GM21723 (cell line): ENCODE results near the gene PRRC2B.
"Not testable (repeated sequence)": the region's sequence is repeated elsewhere in the genome, so short reads cannot be mapped to it uniquely, and the experiment has no call there.

Experiments
- ATAC-seq: cut with Tn5 transposase; IDR thresholded peaks from one replicate; pipeline ENCODE4 v1.9.1; 2021; ENCODE audit warnings: mild to moderate bottlenecking, moderate library complexity; ENCODE audit not compliant: unreplicated experiment

Gene PRRC2B

DNA sequence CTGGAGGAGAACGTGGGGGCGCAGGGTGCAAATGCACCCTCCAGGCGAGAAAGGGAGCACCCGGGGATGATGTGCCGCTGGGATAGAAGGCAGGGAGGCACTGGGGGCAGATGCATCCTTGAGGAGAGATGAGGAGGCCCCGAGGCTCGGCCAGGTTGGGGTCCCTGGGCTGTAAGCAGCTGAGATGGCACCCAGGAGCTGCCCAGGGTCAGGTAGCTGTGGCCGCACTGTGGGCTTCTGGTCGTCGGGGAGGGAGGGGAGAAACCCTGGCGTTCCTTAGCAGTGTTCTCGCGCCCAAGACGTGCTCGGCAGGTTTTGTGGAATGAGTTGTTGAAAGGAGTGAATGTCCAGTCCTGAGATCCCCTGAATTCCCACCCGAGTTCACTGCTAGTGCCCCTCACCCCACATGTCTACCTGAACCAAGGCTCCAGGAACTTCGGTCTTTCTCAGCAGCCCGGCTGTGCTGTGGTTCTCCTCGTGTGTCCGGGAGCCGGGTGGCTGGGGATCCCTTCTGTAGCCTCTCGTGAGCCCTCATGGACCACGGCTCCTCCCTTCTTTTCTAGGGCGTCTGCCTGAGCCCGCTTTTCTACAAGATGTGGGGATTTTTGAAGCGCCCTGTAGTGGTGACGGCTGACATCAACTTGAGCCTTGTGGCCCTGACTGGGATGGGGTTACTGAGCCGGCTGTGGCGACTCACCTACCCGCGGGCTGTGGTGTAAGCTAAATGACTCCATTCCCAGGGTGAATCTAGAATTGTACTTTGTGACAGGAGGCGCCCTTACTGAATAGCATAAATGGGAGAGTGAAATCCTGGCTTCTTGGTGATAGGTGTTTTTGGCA lies 110.0 kb downstream of the PRRC2B start:
- peak; percentile 8 for ATAC-seq

DNA sequence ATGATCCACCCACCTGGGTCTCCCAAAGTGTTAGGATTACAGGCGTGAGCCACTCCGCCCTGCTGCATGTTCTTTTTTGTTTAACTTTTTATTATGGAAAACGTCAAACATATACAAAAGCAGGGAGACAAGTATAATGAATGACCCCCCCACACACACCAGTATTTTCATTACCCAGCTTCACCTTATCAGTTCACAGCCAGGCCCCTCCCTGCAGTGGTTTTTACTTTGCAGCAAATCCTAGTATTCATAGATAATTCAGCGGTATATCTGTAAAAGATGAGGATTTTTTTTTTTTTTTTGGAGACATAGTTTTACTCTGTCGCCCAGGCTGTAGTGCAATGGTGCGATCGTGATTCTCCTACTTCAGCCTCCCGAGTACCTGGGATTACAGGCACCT lies 111.1 kb downstream of the PRRC2B start:
- no peak for ATAC-seq

GRCh38 chr9:131511416-131511815 lies 117.5 kb downstream of the PRRC2B start:
- no peak for ATAC-seq

GRCh38 chr9:131511880-131512279 lies 118.0 kb downstream of the PRRC2B start:
- no peak for ATAC-seq

DNA sequence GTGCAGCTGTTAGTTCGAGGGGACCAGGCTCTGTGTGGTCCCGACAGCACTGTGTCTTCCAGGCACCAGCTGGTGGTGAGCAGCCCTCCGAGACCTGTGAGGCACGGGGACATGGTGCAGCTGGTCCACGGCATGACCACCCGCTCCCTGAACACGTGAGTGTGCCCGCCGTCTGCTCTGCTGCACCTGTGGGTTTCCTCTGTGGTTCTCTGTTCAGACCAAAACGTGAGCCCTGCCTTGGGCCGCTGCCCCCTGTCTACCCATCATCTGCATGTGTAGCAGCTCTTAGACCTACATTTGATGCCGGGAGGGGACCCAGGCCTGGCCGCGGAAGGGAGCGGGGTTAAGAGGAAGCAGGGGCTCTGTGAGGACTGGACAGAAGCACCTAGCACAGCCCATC lies 119.3 kb downstream of the PRRC2B start:
- no peak for ATAC-seq

- ATAC-seq, result not testable (repeated sequence)
Observed at GRCh38 chr9:131515559-131516031, 121.7 kb downstream of the PRRC2B start.

DNA sequence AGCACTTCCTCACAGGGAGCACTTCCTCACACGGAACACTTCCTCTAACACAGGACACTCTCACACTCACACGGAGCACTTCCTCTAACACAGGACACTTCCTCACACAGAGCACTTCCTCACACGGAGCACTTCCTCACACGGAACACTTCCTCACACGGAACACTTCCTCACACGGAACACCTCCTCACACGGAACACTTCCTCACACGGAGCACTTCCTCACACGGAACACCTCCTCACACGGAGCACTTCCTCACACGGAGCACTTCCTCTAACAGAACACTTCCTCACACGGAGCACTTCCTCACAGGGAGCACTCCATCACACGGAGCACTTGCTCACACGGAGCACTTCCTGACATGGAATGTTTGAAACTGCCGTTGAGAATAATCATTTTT lies 122.2 kb downstream of the PRRC2B start:
- ATAC-seq, result no peak

GRCh38 chr9:131516930-131517329 lies 123.0 kb downstream of the PRRC2B start:
- ATAC-seq, result no peak

- ATAC-seq, result no peak
Observed at GRCh38 chr9:131517761-131518190, 123.9 kb downstream of the PRRC2B start.

GRCh38 chr9:131518553-131518952 lies 124.7 kb downstream of the PRRC2B start:
- no peak for ATAC-seq

- no peak for ATAC-seq
Observed at GRCh38 chr9:131520503-131520902, 126.6 kb downstream of the PRRC2B start.

- ATAC-seq, result no peak
Observed at GRCh38 chr9:131521203-131521602, 127.3 kb downstream of the PRRC2B start.

DNA sequence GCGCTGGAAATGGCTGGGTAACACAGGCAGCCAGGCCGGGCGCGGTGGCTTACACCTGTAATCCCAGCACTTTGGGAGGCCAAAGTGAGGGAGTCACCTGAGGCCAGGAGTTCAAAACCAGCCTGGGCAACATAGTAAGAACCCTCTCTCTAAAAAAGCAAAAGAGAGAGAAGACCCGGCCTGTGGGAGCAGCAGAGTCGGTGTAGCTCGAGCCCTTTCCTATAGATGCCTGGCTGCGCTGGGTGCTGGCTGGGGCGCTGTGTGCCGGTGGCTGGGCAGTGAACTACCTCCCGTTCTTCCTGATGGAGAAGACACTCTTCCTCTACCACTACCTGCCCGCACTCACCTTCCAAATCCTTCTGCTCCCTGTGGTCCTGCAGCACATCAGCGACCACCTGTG lies 127.9 kb downstream of the PRRC2B start:
- no peak for ATAC-seq

- no peak for ATAC-seq
Observed at GRCh38 chr9:131522257-131523085, 128.6 kb downstream of the PRRC2B start.

DNA sequence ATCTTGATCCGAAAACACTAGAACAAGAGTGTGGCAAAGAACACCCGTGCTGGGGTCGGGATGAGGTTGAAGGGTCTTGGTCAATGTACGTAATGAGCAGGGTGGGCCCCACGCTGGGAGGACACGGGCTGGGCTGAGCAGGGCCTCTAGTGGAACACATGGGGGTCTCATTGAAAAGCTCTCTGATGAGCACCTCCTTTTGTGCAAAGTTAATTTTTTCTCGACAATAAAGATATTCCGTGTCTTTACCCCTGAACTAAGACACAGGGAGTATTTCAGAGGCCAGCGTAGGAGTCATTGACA lies 129.2 kb downstream of the PRRC2B start:
- no peak for ATAC-seq

DNA sequence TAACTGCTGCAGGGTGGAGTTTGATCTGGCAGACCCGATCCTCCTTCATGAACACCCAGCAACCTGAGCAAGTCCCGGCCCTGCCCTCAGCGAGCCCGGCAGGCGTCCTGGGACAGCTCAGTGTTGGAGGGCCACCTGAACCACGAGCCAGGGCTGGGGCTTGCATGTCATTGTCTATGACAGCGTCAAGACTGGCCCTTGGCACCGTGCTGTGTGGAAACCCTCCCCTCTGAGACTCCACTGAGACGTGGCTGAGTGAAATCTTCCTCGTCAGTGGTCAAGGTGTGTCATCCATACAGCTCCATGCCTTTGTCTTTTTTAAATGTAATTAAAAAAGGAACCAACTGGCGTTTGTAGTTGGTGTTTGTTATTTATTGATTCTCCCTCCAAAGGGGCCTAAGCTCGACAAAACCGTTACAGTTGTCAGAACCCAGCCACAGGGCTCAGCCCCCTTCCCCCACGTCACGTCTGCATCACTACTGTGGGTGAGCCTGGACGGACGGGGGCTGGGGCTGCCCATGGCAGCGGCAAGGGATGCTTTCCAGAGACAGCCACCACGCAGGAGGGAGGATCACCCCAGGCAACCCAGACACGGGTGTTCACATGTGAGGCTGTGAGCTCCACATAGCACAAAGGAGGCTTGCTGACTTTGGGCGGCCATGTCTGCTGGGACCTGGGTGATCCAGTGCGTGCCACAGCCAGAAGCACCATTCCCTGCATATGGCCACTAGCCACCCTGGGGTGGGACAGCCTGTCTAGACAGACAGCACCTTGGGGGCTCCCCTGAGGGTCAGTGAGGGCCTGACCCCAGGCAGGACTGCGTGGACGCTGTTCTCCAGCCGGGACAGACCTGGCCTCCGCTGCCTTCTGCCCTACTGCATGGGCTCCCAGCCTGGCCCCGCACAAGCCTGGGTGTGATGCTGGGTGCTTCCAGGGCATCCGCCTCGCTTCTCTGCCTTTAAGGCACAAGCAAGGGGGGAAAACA lies 129.9 kb downstream of the PRRC2B start:
- ATAC-seq, result no peak

DNA sequence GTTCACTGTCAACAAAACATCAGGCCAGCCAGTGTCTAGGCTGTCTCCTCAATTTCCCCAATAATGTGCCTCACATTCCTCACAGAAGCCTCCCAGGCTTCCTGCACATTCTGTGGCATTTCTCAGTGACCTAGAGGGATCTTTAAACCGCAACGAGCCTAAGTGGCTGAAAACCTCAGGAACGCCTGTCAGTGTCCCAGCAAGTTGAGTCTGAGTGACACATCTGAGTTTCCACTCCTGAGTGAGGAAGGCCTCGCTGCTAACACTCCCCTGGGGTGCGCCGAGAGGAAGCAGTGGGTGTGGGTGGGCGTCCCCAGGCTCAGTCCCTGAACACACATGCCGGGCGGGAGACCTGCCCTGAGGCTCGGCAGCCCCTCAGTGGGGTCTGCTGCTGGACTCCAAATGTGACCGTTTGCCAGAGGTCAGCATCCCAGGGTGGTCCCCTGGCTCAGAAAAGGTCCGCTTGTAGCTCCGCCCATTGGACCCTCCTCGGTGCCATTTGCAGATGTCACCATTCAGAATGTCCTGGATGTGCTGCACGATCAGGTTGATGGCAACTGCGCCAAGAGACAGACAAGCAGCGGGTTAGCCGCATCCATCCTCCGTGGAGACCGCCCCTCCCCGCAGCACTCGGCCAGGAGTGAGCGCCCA lies 130.9 kb downstream of the PRRC2B start:
- no peak for ATAC-seq

DNA sequence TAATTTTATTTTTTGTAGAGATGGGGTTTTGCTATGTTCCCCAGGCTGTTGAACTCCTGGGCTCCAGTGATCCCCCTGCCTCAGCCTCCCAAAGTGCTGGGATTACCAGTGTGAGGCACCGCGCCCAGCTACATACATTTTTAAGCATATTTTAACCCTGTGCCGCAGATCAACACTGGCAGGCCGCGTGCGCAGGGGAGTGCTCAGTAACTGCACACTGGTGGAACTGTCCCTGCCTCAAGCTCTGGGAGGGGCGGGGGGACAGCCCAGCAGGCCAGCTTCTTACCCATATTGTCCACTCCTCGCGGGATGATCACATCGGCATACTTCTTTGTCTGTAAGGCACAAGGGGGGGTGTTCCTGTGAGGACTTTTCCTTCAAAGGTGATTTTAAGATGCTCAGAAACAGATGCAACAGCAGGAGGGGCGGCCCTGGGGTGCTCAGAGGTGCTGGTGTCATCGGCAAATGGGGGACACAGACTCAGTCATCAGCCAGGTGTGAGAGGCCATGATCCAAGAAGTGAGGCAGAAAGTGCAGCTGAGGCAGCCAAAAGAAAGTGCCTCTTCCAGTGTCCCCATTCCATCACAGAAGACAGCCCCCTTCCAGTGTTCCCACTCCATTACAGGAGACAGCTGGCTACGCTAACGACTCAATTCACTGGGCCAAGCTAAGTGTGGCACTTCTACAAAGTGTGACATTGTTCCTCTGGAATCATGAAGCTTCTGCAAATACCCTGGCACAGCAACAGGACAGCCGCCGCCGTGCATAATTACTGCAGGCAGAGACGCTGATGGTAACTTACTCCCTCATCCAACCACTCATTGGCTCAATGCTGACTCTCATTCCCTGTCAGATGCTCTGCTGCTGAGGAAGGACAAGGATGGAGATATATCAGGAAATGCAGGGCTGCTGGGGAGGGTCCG lies 132.0 kb downstream of the PRRC2B start:
- no peak for ATAC-seq

DNA sequence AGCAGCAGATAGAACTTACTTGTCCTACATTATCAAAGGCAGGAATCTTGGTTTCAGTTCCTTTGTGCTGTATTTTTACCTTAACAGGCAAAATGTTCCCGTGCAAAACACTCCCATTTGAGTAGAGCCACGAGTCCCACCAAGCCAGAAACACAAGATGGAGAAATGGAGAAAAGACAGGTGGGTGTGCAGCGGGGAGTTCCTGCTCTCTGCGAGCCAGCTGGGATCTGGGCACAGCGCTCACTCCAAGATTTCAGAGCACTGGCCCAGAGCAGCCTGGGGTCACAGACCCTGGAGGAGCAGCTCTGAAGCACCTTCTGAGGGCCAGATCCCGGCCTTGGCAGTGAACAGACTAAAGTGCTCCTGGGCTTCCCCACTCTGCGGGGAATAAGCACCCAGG lies 134.3 kb downstream of the PRRC2B start:
- no peak for ATAC-seq
